ENCODE results near the gene NAALAD2. TPM values are rescaled to one million over a fixed set of nuclear protein-coding genes. Genes with fewer than 3 reads are reported as not detected.

Gene NAALAD2
- total and polyA plus RNA-seq, 2 experiments from 2014 or later = 8.3 to 13.0 TPM

DNA sequence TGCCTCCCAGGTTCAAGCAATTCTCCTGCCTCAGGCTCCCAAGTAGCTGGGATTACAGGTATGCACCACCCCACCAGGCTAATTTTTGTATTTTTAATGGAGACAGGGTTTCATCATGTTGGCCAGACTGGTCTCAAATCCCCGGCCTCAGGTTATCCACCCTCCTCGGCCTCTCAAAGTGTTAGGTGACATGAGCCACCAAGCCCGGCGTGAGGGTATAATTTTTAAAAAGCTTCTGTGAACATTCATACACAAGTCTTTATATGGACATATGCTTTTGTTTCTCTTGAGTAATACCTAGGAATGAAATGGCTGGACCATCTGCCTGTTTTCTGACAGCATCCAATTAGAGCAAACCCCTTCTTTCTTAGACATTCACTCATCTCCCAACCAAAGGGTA lies 14.3 kb upstream of the NAALAD2 start:
- TF ChIP-seq CTCF (IDR thresholded peaks at IDR 0.05; ENCODE audit: low read depth, low read length) = no peak
- H3K36me3 ChIP-seq = no peaks in the 10 kb centered on the region
- no peak for DNase-seq (ENCODE audit: low read depth in 1 of 2, low spot score in 1 of 2)
- H3K27me3 ChIP-seq = no peaks in the 10 kb centered on the region
- H3K9me3 ChIP-seq (ENCODE audit: low read depth) = no peaks in the 10 kb centered on the region
- H3K4me3 ChIP-seq = no peak overlapping the region
- no peak overlapping the region for H3K27ac ChIP-seq
- peaks cover 6% of the 10 kb centered on the region for H3K4me1 ChIP-seq (ENCODE audit: low read depth)

DNA sequence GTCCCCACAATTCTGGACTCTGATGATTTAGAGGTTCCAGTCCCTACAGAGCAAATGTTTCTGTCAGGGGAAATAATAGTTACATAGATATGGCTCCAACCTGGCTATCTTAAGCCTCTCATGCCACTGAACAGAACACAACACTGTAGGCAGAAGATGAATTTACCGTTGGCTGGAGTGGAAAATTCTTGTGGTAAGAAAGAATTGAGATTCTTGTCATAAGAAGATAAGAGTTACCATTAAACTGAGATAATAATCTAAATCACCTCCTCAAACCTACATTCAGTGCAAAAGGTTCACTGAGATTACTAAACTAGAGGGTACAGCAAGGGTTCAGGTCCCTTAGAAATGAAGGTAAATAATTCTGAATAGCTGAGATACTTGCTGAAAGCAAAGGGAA lies 10.1 kb upstream of the NAALAD2 start:
- no peaks in the 10 kb centered on the region for H3K9me3 ChIP-seq (ENCODE audit: low read depth)
- H3K4me3 ChIP-seq = no peak overlapping the region
- H3K4me1 ChIP-seq (ENCODE audit: low read depth) = peaks cover 6% of the 10 kb centered on the region
- H3K36me3 ChIP-seq = no peaks in the 10 kb centered on the region
- no peaks in the 10 kb centered on the region for H3K27me3 ChIP-seq
- no peak for TF ChIP-seq CTCF (IDR thresholded peaks at IDR 0.05; ENCODE audit: low read depth, low read length)
- no peak for DNase-seq (ENCODE audit: low read depth in 1 of 2, low spot score in 1 of 2)
- no peak overlapping the region for H3K27ac ChIP-seq

GRCh38 chr11:90124946-90125345 lies 9.5 kb upstream of the NAALAD2 start:
- Histone ChIP-seq H3K9me3 (ENCODE audit: low read depth) (no peaks in the 10 kb centered on the region), H3K4me3 (no peak overlapping the region), H3K36me3 (no peaks in the 10 kb centered on the region), H3K27ac (no peak overlapping the region), H3K4me1 (ENCODE audit: low read depth) (peaks cover 6% of the 10 kb centered on the region), H3K27me3 (no peaks in the 10 kb centered on the region)
- no peak for DNase-seq (ENCODE audit: low read depth in 1 of 2, low spot score in 1 of 2)
- TF ChIP-seq CTCF (IDR thresholded peaks at IDR 0.05; ENCODE audit: low read depth, low read length) = no peak

DNA sequence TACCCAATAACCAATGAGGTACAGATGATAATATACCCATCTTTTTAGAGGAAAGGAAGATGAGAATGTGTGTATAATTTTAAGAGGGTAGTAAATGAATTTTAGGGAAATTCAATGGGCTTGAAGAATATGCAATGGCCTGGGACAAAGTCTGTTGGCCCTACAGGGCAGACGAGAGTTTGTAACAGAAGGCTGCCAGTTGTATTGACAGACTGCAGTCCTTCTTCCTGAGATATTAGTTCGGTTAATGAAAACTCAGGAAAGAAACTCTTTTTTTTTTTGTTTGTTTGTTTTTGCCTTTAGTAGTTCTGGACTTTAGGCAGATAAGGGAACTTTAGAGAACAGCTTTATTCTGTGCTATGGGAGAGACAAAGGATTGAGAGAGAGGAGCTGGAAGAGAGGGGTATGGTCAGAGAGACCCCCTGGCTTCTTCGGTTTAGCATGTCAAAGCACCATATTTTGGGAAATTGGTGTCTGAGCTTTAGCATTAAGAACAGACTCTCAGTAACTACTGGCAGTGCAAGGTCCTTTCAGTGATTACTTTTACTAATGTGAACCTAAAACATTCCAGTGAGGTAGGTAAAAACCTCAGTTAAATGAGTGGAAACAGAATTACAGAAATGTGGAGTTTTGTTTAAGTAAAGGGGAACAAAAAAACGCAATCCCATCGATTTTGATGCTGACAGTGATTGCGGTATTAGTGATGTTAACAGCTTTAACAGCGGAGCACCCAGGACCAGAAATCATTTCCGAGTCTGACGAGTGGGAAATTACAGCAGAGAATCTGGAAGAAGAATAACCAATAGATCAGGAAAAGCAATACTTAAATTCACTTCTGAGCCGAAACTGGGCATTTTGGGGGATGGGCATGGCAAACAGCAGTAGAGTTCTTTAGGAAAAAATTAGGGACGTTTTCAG lies 644 bp upstream of the NAALAD2 start:
- no peaks in the 10 kb centered on the region for H3K27me3 ChIP-seq
- DNase-seq (ENCODE audit: low read depth in 1 of 2, low spot score in 1 of 2) = no peak
- H3K27ac ChIP-seq = no peak overlapping the region
- H3K4me1 ChIP-seq (ENCODE audit: low read depth) = peaks cover 10% of the 10 kb centered on the region
- H3K9me3 ChIP-seq (ENCODE audit: low read depth) = no peaks in the 10 kb centered on the region
- TF ChIP-seq CTCF (IDR thresholded peaks at IDR 0.05; ENCODE audit: low read depth, low read length) = no peak
- H3K36me3 ChIP-seq = no peaks in the 10 kb centered on the region
- peak overlapping the region; percentile 80 for H3K4me3 ChIP-seq

- peaks cover 10% of the 10 kb centered on the region for H3K4me1 ChIP-seq (ENCODE audit: low read depth)
- no peaks in the 10 kb centered on the region for H3K36me3 ChIP-seq
- H3K9me3 ChIP-seq (ENCODE audit: low read depth) = no peaks in the 10 kb centered on the region
- H3K27ac ChIP-seq = no peak overlapping the region
- DNase-seq (ENCODE audit: low read depth in 1 of 2, low spot score in 1 of 2) = peak in 1 of 2 donors; percentile 36
- no peak for TF ChIP-seq CTCF (IDR thresholded peaks at IDR 0.05; ENCODE audit: low read depth, low read length)
- H3K4me3 ChIP-seq = peak overlapping the region; percentile 80
- no peaks in the 10 kb centered on the region for H3K27me3 ChIP-seq
Observed at GRCh38 chr11:90135016-90135415, 553 bp downstream of the NAALAD2 start.

All from cardiac muscle cell (in vitro differentiated cells and primary cell).